NCI-H2081 treated with DMSO at 0.1 percent for 48 hours (cell line): ENCODE results near the gene PICK1.
A peak's percentile ranks its signal among the peaks of the same experiment; 100 is the strongest.

Source experiments
- DNase-seq: peaks from one replicate; lab custom pipeline; 2025; lab: John Stamatoyannopoulos, UW

Gene PICK1

GRCh38 chr22:38049812-38050619, 7.2 kb upstream of the PICK1 start:
- DNase-seq = no peak

- DNase-seq = no peak
Observed at GRCh38 chr22:38050720-38051119, 6.5 kb upstream of the PICK1 start.

- DNase-seq = no peak
Observed at GRCh38 chr22:38051261-38051660, 5.9 kb upstream of the PICK1 start.

GRCh38 chr22:38051900-38052862, 5.0 kb upstream of the PICK1 start:
- peak; percentile 4 for DNase-seq

GRCh38 chr22:38062791-38063190, 5.6 kb downstream of the PICK1 start:
- no peak for DNase-seq

- no peak for DNase-seq
Observed at GRCh38 chr22:38065539-38065938, 8.3 kb downstream of the PICK1 start.

GRCh38 chr22:38066381-38067027, 9.3 kb downstream of the PICK1 start:
- DNase-seq = no peak

- DNase-seq = no peak
Observed at GRCh38 chr22:38067028-38067415, 9.8 kb downstream of the PICK1 start.

- DNase-seq = no peak
Observed at GRCh38 chr22:38067761-38068360, 10.7 kb downstream of the PICK1 start.

- no peak for DNase-seq
Observed at GRCh38 chr22:38068641-38069371, 11.6 kb downstream of the PICK1 start.

GRCh38 chr22:38069372-38070249, 12.4 kb downstream of the PICK1 start:
- DNase-seq = peak; percentile 72

GRCh38 chr22:38070250-38070921, 13.2 kb downstream of the PICK1 start:
- DNase-seq = no peak

- DNase-seq = no peak
Observed at GRCh38 chr22:38071421-38072321, 14.5 kb downstream of the PICK1 start.

- no peak for DNase-seq
Observed at GRCh38 chr22:38072322-38073149, 15.3 kb downstream of the PICK1 start.

GRCh38 chr22:38073150-38074130, 16.2 kb downstream of the PICK1 start:
- no peak for DNase-seq
